K562 treated with DMSO at 1 percent for 24 hours (cell line): ENCODE results near the gene LVRN. TPM values are rescaled to one million over a fixed set of nuclear protein-coding genes. Genes with fewer than 3 reads are reported as not detected.

Experiments used
- total RNA-seq: library from RNA; unstranded; fragments of 300-600 nt; gene quantifications from 2 replicates; pipeline ENCODE4 v1.2.3, GENCODE V29; 2022; ENCODE audit warnings: low read depth; ENCODE audit not compliant: insufficient read depth

LVRN gene, protein sequence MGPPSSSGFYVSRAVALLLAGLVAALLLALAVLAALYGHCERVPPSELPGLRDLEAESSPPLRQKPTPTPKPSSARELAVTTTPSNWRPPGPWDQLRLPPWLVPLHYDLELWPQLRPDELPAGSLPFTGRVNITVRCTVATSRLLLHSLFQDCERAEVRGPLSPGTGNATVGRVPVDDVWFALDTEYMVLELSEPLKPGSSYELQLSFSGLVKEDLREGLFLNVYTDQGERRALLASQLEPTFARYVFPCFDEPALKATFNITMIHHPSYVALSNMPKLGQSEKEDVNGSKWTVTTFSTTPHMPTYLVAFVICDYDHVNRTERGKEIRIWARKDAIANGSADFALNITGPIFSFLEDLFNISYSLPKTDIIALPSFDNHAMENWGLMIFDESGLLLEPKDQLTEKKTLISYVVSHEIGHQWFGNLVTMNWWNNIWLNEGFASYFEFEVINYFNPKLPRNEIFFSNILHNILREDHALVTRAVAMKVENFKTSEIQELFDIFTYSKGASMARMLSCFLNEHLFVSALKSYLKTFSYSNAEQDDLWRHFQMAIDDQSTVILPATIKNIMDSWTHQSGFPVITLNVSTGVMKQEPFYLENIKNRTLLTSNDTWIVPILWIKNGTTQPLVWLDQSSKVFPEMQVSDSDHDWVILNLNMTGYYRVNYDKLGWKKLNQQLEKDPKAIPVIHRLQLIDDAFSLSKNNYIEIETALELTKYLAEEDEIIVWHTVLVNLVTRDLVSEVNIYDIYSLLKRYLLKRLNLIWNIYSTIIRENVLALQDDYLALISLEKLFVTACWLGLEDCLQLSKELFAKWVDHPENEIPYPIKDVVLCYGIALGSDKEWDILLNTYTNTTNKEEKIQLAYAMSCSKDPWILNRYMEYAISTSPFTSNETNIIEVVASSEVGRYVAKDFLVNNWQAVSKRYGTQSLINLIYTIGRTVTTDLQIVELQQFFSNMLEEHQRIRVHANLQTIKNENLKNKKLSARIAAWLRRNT
- 2.7 and 4.2 TPM in 2 replicates for total RNA-seq

DNA sequence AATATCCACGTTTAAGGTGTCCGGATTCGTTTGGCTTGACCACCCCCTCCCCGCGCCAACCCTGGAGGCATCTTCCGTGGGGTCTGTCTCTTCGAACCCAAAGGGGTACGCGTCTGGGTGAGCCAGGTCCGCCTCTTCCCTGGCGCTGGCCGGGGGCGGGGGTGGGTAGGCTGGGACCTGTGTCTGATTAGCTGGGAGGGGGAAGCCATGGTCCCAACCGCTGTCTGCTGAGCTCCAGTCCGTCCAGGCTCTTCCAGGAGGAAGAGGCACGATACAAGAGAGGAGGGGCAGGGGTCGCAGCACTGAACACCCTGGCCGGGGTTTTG lies at the start of gene LVRN:
TSS of gene LVRN (plus strand) at position 237 of the 326 bp plus-strand sequence. CDS start 143 bp downstream, outside the sequence.

DNA sequence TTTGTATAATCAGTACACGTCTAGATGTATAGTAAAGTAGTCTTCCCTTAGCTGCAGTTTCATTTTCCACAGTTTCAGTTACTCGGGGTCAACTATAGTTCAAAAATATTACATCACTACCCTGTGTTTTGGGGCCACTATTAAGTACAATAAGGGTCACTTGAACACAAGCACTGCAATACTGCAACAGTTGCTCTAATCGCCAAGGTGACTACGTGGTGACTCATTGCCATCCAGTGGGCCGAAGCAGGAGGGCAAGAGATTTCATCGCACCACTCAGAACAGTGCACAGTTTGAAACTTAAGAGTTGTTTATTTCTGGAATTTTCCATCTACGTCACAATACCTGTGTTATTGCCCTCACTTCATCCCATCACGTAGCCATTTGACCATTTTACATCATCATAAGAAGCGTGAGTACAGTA lies 69.8 kb downstream of the LVRN start, which contains the start of gene ARL14EPL:
TSS of gene ARL14EPL (plus strand) at position 379 of the 424 bp plus-strand sequence. CDS start 18,994 bp downstream, outside the sequence.

Other genes starting within 250 kb of the LVRN start
- gene CDO1, start 145.8 kb upstream of the LVRN start, total RNA-seq, result not detected in 2 replicates
- 26.1 and 31.3 TPM in 2 replicates for gene ATG12, start 120.9 kb upstream of the LVRN start, total RNA-seq
- 26.1 and 42.2 TPM in 2 replicates for gene AP3S1, start 120.5 kb upstream of the LVRN start, total RNA-seq
- not detected in 2 replicates for gene ARL14EPL, start 70.0 kb downstream of the LVRN start, total RNA-seq
- 11.0 and 12.4 TPM in 2 replicates for gene COMMD10, start 122.5 kb downstream of the LVRN start, total RNA-seq